Breast epithelium (tissue), 4 donors: ENCODE measurements around the gene HABP4. TPM values are rescaled to one million over a fixed set of nuclear protein-coding genes. Genes with fewer than 3 reads are reported as not detected.
"Not testable (repeated sequence)": the region's sequence is repeated elsewhere in the genome, so short reads cannot be mapped to it uniquely, and the experiment has no call there.

Source experiments
- DNase-seq, 2 donors: peaks; one replicate each; pipeline ENCODE4 v3.0.0-alpha.2; 2019; ENCODE audit warnings: low spot score in 2 of 2
- H3K27ac ChIP-seq, 2 donors: fragments of 200-600 bp; sonication (generic) in 1 of 2; one replicate each; pipeline ENCODE4 v1.5.1; 2016 to 2019; ENCODE audit warnings: mild to moderate bottlenecking in 1 of 2
- H3K27me3 ChIP-seq, 2 donors: fragments of 200-600 bp; sonication (generic) in 1 of 2; one replicate each; pipeline versions ENCODE4 v1.5.1 to v1.6.0; 2017 to 2019; ENCODE audit warnings: control low read depth in 1 of 2, mild to moderate bottlenecking in 1 of 2
- H3K36me3 ChIP-seq: fragments of 200-600 bp; one replicate; pipeline ENCODE4 v1.5.1; 2019
- H3K4me1 ChIP-seq, 2 donors: fragments of 200-600 bp; sonication (generic); one replicate each; pipeline ENCODE4 v1.5.1; 2016 to 2019; ENCODE audit warnings: control low read depth in 1 of 2
- H3K4me3 ChIP-seq, 3 donors: fragments of 200-600 bp; sonication (generic); 1 replicate in 2 of 3; 2 replicates in 1 of 3; pipeline ENCODE4 v1.5.1; 2016 to 2019; ENCODE audit warnings: mild to moderate bottlenecking in 3 of 3, moderate library complexity in 2 of 3
- H3K9me3 ChIP-seq, 2 donors: fragments of 200-600 bp; sonication (generic) in 1 of 2; one replicate each; pipeline ENCODE4 v1.5.1; 2016 to 2019; ENCODE audit warnings: control low read depth in 1 of 2
- POLR2A ChIP-seq: fragments of 450-650 bp; IDR thresholded peaks from one replicate; pipeline ENCODE4 v1.6.1; 2016; ENCODE audit warnings: antibody characterized with exemption, mild to moderate bottlenecking, moderate library complexity
- POLR2AphosphoS5 ChIP-seq, 3 donors: sonication (generic); formaldehyde crosslinking; IDR thresholded peaks; one replicate each; pipeline ENCODE4 v1.6.1; 2017; ENCODE audit warnings: antibody characterized with exemption in 3 of 3
- intact Hi-C: fragments of 100-400 bp; cut with DNase I; formaldehyde crosslinking; loops from one replicate; pipeline ENCODE4 v1.15.1; 2023; ENCODE audit warnings: low total_unique reads
- total RNA-seq, 3 donors: library from RNA; depleted of rRNA; stranded (reverse); fragments of >200 nt; gene quantifications; one replicate each; pipeline ENCODE4 v1.1.0, GENCODE V29; 2016
- TF ChIP-seq, protein P1 (sequence below), 3 donors: fragments of 450-650 bp; IDR thresholded peaks; one replicate each; pipeline ENCODE4 v1.5.1; 2016 to 2017; ENCODE audit warnings: antibody characterized with exemption in 3 of 3, mild to moderate bottlenecking in 3 of 3, moderate library complexity in 3 of 3

The HABP4 gene
- total RNA-seq, 3 donors from 2014 or later, result 9.7 to 26.6 (median 22.3) TPM

DNA sequence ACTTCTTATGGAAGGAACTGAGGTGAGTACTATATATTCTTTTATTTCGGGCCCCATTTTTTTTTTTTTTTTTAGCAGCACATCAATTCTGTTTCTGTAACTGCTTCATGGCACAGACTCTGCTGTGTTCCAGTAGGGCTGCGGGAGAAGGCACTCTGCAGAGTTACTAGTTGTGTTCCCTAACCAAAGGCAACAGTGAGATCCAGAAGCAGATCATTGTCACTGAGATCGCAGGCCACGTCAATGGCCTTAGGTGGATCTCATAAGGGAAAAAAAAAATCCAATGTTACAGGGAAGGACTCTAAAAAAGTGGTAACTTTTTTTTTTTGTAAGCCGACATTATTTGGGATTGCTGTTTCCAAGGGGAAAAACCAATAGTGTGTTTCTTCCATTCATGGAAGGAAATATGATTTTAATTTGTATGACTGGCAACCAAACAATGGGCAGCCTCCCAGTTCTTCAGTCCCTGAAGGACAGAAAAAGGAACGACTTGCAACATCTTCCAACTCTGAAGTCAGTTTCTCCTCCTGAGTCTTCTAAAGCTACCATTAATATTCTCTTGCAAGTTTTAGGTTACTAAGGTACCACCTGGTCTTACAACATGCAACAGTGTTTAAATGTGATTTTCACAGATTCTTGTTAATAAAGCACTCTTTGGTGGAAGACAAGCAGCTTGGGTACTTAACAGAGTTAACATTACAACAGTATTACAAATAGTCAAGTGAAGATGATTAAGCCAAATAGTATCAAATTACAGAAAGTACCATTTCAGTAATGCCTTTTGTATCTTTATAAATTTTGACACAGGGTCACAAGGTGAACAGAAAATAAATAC is 52.8 kb downstream of the HABP4 start:
- DNase-seq, result no peak
- Histone ChIP-seq H3K4me3 (no peak overlapping the region), H3K27ac (peak overlapping the region; percentile 43 to 52), H3K9me3 (no peaks in the 10 kb centered on the region), H3K36me3 (no peaks in the 10 kb centered on the region), H3K27me3 (no peaks in the 10 kb centered on the region), H3K4me1 (no peaks in the 10 kb centered on the region)
- intact Hi-C loops, result no loop called here
- TF ChIP-seq POLR2A (no peak), POLR2AphosphoS5 (IDR thresholded peaks at IDR 0.05) (no peak)
- TF ChIP-seq, protein P1, sequence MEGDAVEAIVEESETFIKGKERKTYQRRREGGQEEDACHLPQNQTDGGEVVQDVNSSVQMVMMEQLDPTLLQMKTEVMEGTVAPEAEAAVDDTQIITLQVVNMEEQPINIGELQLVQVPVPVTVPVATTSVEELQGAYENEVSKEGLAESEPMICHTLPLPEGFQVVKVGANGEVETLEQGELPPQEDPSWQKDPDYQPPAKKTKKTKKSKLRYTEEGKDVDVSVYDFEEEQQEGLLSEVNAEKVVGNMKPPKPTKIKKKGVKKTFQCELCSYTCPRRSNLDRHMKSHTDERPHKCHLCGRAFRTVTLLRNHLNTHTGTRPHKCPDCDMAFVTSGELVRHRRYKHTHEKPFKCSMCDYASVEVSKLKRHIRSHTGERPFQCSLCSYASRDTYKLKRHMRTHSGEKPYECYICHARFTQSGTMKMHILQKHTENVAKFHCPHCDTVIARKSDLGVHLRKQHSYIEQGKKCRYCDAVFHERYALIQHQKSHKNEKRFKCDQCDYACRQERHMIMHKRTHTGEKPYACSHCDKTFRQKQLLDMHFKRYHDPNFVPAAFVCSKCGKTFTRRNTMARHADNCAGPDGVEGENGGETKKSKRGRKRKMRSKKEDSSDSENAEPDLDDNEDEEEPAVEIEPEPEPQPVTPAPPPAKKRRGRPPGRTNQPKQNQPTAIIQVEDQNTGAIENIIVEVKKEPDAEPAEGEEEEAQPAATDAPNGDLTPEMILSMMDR (IDR thresholded peaks at IDR 0.05), result no peak

DNA sequence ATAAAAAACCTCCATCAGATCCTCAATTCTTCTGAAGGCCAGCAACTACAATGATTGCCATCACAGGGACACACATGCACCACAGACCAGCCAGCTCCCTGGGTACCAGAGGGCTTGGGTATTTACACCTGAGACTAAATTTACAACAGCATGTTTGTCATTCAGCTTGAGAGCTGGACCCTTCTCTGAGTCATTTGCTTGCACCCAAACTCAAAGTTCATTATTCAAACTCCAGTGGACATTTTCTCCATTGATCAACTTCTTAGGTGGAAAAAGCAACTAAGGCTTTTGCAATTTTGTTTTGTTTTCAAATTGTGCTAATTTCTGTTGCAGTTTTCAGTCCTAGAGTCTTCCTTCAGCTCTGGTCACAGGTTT is 53.4 kb downstream of the HABP4 start:
- intact Hi-C loops, H3K4me1 ChIP-seq, DNase-seq, H3K36me3 ChIP-seq, H3K4me3 ChIP-seq, H3K27me3 ChIP-seq, H3K9me3 ChIP-seq: not testable (repeated sequence)
- peak overlapping the region; percentile 43 for H3K27ac ChIP-seq

DNA sequence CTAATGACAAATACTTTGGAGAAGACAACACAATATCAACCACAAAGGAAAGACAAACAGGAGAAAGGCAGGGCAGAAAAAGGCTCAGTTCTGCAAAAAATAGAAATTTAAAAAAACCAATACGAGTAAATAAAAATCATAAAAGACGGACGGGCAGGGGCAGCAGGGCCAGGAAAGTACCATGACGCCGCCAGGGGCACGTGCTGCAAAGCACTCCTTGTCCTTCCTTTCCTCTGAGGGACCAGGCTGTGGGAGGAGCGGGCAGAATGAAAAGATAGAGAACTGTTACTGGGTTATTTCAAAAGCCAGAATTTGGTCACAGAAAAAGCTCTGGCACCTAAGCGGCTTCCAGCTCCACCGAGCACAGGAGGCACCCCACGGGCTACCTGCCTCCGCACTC is 53.9 kb downstream of the HABP4 start:
- Histone ChIP-seq H3K27ac (peak overlapping the region in 1 of 2 donors; percentile 1), H3K27me3 (no peaks in the 10 kb centered on the region), H3K4me3 (no peak overlapping the region), H3K36me3 (no peaks in the 10 kb centered on the region), H3K4me1 (no peaks in the 10 kb centered on the region), H3K9me3 (no peaks in the 10 kb centered on the region)
- intact Hi-C loops, result no loop called here
- DNase-seq, result no peak
- TF ChIP-seq, protein P1 (IDR thresholded peaks at IDR 0.05), result no peak
- TF ChIP-seq POLR2AphosphoS5 (IDR thresholded peaks at IDR 0.05) (no peak), POLR2A (no peak)

DNA sequence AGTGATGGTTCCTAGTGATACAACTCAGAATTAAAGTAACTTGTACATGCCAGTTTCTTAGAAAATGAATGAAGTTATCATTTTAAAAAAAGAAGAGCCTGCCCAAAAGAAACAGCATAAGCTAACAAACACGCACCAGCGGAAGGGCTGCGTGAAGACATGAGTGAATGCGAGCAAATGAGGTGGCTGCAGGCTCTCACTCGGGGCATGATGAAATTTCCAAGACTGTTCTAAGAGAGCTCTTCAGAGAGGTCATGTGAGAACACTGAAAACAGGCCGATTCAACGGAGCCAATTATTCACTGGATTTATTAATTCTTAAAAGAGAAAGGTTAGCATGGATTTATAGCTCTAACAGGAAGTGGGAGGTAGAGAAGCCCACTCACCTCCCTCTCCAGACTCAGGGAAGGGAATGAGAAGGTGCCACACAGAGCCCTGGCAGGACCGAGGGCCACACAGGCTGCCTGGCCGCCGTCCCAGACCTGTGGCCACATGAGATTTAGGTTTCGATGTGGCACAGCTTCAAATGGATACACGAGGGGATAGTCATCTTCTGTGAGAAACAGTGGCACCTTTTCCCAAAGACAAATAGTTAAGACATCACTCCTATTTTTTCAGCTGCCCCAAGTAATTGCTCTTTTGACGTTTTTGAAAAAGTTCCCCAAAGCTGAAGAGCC is 55.5 kb downstream of the HABP4 start:
- H3K4me1 ChIP-seq, result no peaks in the 10 kb centered on the region
- peak in 1 of 3 donors; percentile 32 for TF ChIP-seq POLR2AphosphoS5 (IDR thresholded peaks at IDR 0.05)
- no peak for TF ChIP-seq POLR2A
- TF ChIP-seq, protein P1 (IDR thresholded peaks at IDR 0.05), result no peak
- intact Hi-C loops, result no loop called here
- no peaks in the 10 kb centered on the region for H3K36me3 ChIP-seq
- no peaks in the 10 kb centered on the region for H3K9me3 ChIP-seq
- H3K27ac ChIP-seq, result peak overlapping the region; percentile 57 to 77
- H3K4me3 ChIP-seq, result no peak overlapping the region
- DNase-seq, result no peak
- H3K27me3 ChIP-seq, result no peaks in the 10 kb centered on the region

DNA sequence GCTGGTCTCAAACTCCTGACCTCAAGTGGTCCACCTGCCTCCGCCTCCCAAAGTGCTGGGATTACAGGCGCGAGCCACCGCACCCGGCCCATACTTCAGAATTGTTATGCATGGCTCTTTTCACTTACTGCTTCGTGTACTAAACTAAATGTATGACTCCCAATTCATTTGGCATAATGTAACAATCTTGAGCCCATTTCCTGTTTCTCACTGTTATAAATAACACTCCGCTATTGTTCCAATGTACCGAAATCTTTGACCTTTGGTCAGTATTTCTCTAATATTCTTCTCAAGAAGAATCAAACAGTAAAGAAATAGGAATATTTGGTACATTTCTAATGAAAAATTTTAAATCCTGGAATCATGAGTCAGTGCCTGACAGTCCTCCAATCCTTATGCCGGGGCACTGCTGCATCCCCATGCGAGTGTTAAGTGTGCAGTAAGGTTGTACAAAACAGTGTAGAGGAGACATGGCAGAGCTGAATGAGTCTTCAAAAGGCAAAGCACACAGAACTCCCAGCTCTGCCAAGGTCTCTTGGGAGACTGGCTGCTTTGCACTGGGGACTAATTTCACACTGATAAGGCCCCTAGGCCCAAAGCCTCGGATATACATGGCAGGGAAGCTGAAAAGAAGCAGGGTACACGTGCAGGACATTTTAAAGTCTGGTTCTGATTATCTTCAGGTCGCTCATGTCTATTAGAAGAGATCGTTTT is 58.4 kb downstream of the HABP4 start:
- H3K4me3 ChIP-seq, result no peak overlapping the region
- H3K27ac ChIP-seq, result peak overlapping the region in 1 of 2 donors; percentile 38
- TF ChIP-seq, protein P1 (IDR thresholded peaks at IDR 0.05), result no peak
- TF ChIP-seq POLR2AphosphoS5 (IDR thresholded peaks at IDR 0.05) (no peak), POLR2A (no peak)
- no peaks in the 10 kb centered on the region for H3K9me3 ChIP-seq
- DNase-seq, result no peak
- H3K27me3 ChIP-seq, result no peaks in the 10 kb centered on the region
- H3K4me1 ChIP-seq, result peaks cover 0 to 2% of the 10 kb centered on the region in 2 donors
- no peaks in the 10 kb centered on the region for H3K36me3 ChIP-seq
- intact Hi-C loops, result no loop called here
